ENCODE measurements around the gene RPS5.
"Not testable (repeated sequence)": the region's sequence is repeated elsewhere in the genome, so short reads cannot be mapped to it uniquely, and the experiment has no call there.

Gene RPS5

GRCh38 chr19:58386576-58387337 is at the start of gene RPS5:
RPS5 (plus strand) TSS chr19:58387269; CDS start chr19:58388138, 869 bp downstream.
- FAIRE-seq, result peak; percentile 76
- DNase-seq (ENCODE audit: low spot score), result peak; percentile 97

- FAIRE-seq, result no peak
- no peak for DNase-seq (ENCODE audit: low spot score)
Observed at GRCh38 chr19:58338336-58338735, 48.7 kb upstream of the RPS5 start.

GRCh38 chr19:58338825-58339558 is 48.1 kb upstream of the RPS5 start:
- no peak for FAIRE-seq
- DNase-seq (ENCODE audit: low spot score), result no peak

- FAIRE-seq (no peak), DNase-seq (ENCODE audit: low spot score) (no peak)
Observed at GRCh38 chr19:58345558-58345957, 41.5 kb upstream of the RPS5 start.

GRCh38 chr19:58346961-58347929 is 39.8 kb upstream of the RPS5 start:
- FAIRE-seq (no peak), DNase-seq (ENCODE audit: low spot score) (no peak)

GRCh38 chr19:58348080-58348479 is 39.0 kb upstream of the RPS5 start:
- FAIRE-seq, result not testable (repeated sequence)

GRCh38 chr19:58349590-58349989 is 37.5 kb upstream of the RPS5 start:
- no peak for FAIRE-seq
- DNase-seq (ENCODE audit: low spot score), result no peak

More at GRCh38 chr19:58348080-58348479, 39.0 kb upstream of the RPS5 start:
- not testable (repeated sequence) for DNase-seq (ENCODE audit: low spot score)

- no peak for FAIRE-seq
- no peak for DNase-seq (ENCODE audit: low spot score)
Observed at GRCh38 chr19:58350001-58350861, 36.8 kb upstream of the RPS5 start.

- DNase-seq (ENCODE audit: low spot score) (no peak), FAIRE-seq (no peak)
Observed at GRCh38 chr19:58350871-58351557, 36.1 kb upstream of the RPS5 start.

GRCh38 chr19:58351558-58351878 is 35.6 kb upstream of the RPS5 start:
- DNase-seq (ENCODE audit: low spot score), result no peak
- no peak for FAIRE-seq

- no peak for FAIRE-seq
- no peak for DNase-seq (ENCODE audit: low spot score)
Observed at GRCh38 chr19:58351990-58352755, 34.9 kb upstream of the RPS5 start.

GRCh38 chr19:58352760-58353671 is 34.1 kb upstream of the RPS5 start, which contains the start of gene A1BG:
A1BG (minus strand) TSS chr19:58353492; CDS start chr19:58353437, 55 bp downstream.
- DNase-seq (ENCODE audit: low spot score) (no peak), FAIRE-seq (no peak)

GRCh38 chr19:58353717-58354477 is 33.2 kb upstream of the RPS5 start:
- DNase-seq (ENCODE audit: low spot score) (no peak), FAIRE-seq (no peak)

GRCh38 chr19:58354478-58355030 is 32.5 kb upstream of the RPS5 start:
- DNase-seq (ENCODE audit: low spot score) (no peak), FAIRE-seq (no peak)

- FAIRE-seq, result no peak
- no peak for DNase-seq (ENCODE audit: low spot score)
Observed at GRCh38 chr19:58355215-58355796, 31.8 kb upstream of the RPS5 start.

- FAIRE-seq, result no peak
- no peak for DNase-seq (ENCODE audit: low spot score)
Observed at GRCh38 chr19:58355908-58356765, 30.9 kb upstream of the RPS5 start.

Measured in RCC 7860 (cell line).